Gastrocnemius medialis (tissue), 4 donors: Measurements from ENCODE around the gene SLC35E2B.
"Not testable (repeated sequence)": the region's sequence is repeated elsewhere in the genome, so short reads cannot be mapped to it uniquely, and the experiment has no call there.

ENCODE experiments used
- CTCF ChIP-seq, 5 experiments: fragments of 450-650 bp in 3 of 5; fragments of 200-600 bp in 2 of 5; sonication (generic) in 2 of 5; IDR thresholded peaks in 4 of 5; conservative IDR thresholded peaks in 1 of 5; 1 replicate in 4 of 5; 2 replicates in 1 of 5; pipeline ENCODE4 v1.5.1; 2016 to 2019; ENCODE audit warnings: antibody characterized with exemption in 5 of 5, mild to moderate bottlenecking in 3 of 5, moderate library complexity in 3 of 5
- POLR2A ChIP-seq, 2 donors: fragments of 450-650 bp; IDR thresholded peaks; one replicate each; pipeline ENCODE4 v1.6.1; 2017; ENCODE audit warnings: antibody characterized with exemption in 2 of 2, mild to moderate bottlenecking in 2 of 2, moderate library complexity in 2 of 2

GRCh38 chr1:1707241-1707640, 14.6 kb upstream of the SLC35E2B start:
- TF ChIP-seq CTCF (IDR thresholded peaks at IDR 0.05 in 4 of 5, conservative IDR thresholded peaks at IDR 0.05 in 1 of 5); POLR2A (IDR thresholded peaks at IDR 0.05): not testable (repeated sequence)
